SK-N-SH treated with all-trans-retinoic acid at 6 μM for 48 hours (cell line): Measurements from ENCODE around the gene SIM2.

Experiments used
- ATAC-seq: fragments of 200-7000 bp; cut with Tn5 transposase; 3 replicates; pipeline ENCODE4 v1.9.1; 2020; ENCODE audit warnings: mild to moderate bottlenecking, moderate library complexity
- ARNTL ChIP-seq: fragments of 450-650 bp; formaldehyde crosslinking; IDR thresholded peaks from 2 replicates; pipeline ENCODE4 v1.5.0; 2020; ENCODE audit warnings: low read depth, mild to moderate bottlenecking, moderate library complexity, borderline replicate concordance
- BACH2 ChIP-seq: fragments of 250-450 bp; sonication (Bioruptor Pico); IDR thresholded peaks from 2 replicates; pipeline ENCODE4 v1.9.0; 2021; ENCODE audit warnings: mild to moderate bottlenecking, borderline replicate concordance
- CSDC2 ChIP-seq: fragments of 250-450 bp; sonication (Bioruptor Pico); IDR thresholded peaks from 2 replicates; pipeline ENCODE4 v1.5.0; 2020; ENCODE audit warnings: mild to moderate bottlenecking, moderate library complexity
- GLIS3 ChIP-seq: fragments of 250-450 bp; sonication (Bioruptor Pico); IDR thresholded peaks from 2 replicates; pipeline ENCODE4 v1.5.0; 2020; ENCODE audit warnings: mild to moderate bottlenecking, moderate library complexity
- ISL1 ChIP-seq: fragments of 250-450 bp; sonication (Bioruptor Pico); IDR thresholded peaks from 2 replicates; pipeline ENCODE4 v2.1.2; 2022; ENCODE audit warnings: mild to moderate bottlenecking, moderate library complexity
- OSR1 ChIP-seq: fragments of 250-450 bp; sonication (Bioruptor Pico); IDR thresholded peaks from 2 replicates; pipeline ENCODE4 v1.8.0; 2022; ENCODE audit warnings: moderate library complexity, mild to moderate bottlenecking, inconsistent platforms
- PPARA ChIP-seq: fragments of 250-450 bp; sonication (Bioruptor Pico); IDR thresholded peaks from 2 replicates; pipeline ENCODE4 v1.5.0; 2020; ENCODE audit warnings: mild to moderate bottlenecking, borderline replicate concordance
- RARB ChIP-seq: fragments of 250-450 bp; sonication (Bioruptor Pico); IDR thresholded peaks from 2 replicates; pipeline ENCODE4 v1.8.0; 2021; ENCODE audit warnings: mild to moderate bottlenecking, moderate library complexity
- SNAI2 ChIP-seq: fragments of 250-450 bp; sonication (Bioruptor Pico); IDR thresholded peaks from 2 replicates; pipeline ENCODE4 v1.5.0; 2020; ENCODE audit warnings: mild to moderate bottlenecking, moderate library complexity
- TCF4 ChIP-seq: fragments of 250-450 bp; sonication (Bioruptor Pico); IDR thresholded peaks from 2 replicates; pipeline ENCODE4 v1.8.0; 2021; ENCODE audit warnings: mild to moderate bottlenecking, moderate library complexity, borderline replicate concordance
- TOX ChIP-seq: fragments of 250-450 bp; sonication (Bioruptor Pico); IDR thresholded peaks from 2 replicates; pipeline ENCODE4 v1.8.0; 2021; ENCODE audit warnings: mild to moderate bottlenecking, moderate library complexity, borderline replicate concordance
- ZFP3 ChIP-seq: fragments of 250-450 bp; sonication (Bioruptor Pico); IDR thresholded peaks from 2 replicates; pipeline ENCODE4 v1.5.0; 2020; ENCODE audit warnings: mild to moderate bottlenecking, moderate library complexity
- ZFP30 ChIP-seq: fragments of 450-650 bp; formaldehyde crosslinking; IDR thresholded peaks from 2 replicates; pipeline ENCODE4 v1.5.0; 2022; ENCODE audit warnings: mild to moderate bottlenecking, moderate library complexity
- ZNF70 ChIP-seq: fragments of 450-650 bp; formaldehyde crosslinking; IDR thresholded peaks from 2 replicates; pipeline ENCODE4 v1.5.0; 2020; ENCODE audit warnings: mild to moderate bottlenecking, moderate library complexity
- ZNF8 ChIP-seq: fragments of 450-650 bp; formaldehyde crosslinking; IDR thresholded peaks from 2 replicates; pipeline ENCODE4 v1.5.0; 2020; ENCODE audit warnings: mild to moderate bottlenecking, moderate library complexity
- TF ChIP-seq, protein P1 (sequence below): fragments of 250-450 bp; sonication (Bioruptor Pico); IDR thresholded peaks from 2 replicates; pipeline ENCODE4 v1.5.0; 2020; ENCODE audit warnings: mild to moderate bottlenecking, moderate library complexity
- TF ChIP-seq, protein P2 (sequence below): fragments of 250-450 bp; sonication (Bioruptor Pico); IDR thresholded peaks from 2 replicates; pipeline ENCODE4 v1.5.1; 2020; ENCODE audit warnings: low read depth, mild to moderate bottlenecking, moderate library complexity
- TF ChIP-seq, protein P3 (sequence below): fragments of 250-450 bp; sonication (Bioruptor Pico); IDR thresholded peaks from 2 replicates; pipeline ENCODE4 v1.8.0; 2020; ENCODE audit warnings: mild to moderate bottlenecking, moderate library complexity, borderline replicate concordance
- TF ChIP-seq, protein P4 (sequence below): fragments of 250-450 bp; sonication (Bioruptor Pico); IDR thresholded peaks from 2 replicates; pipeline ENCODE4 v1.5.1; 2021; ENCODE audit warnings: mild to moderate bottlenecking, moderate library complexity
- TF ChIP-seq, protein P5 (sequence below): fragments of 250-450 bp; sonication (Bioruptor Pico); IDR thresholded peaks from 2 replicates; pipeline ENCODE4 v1.8.0; 2021; ENCODE audit warnings: low read depth, mild to moderate bottlenecking, moderate library complexity, borderline replicate concordance

Gene SIM2

DNA sequence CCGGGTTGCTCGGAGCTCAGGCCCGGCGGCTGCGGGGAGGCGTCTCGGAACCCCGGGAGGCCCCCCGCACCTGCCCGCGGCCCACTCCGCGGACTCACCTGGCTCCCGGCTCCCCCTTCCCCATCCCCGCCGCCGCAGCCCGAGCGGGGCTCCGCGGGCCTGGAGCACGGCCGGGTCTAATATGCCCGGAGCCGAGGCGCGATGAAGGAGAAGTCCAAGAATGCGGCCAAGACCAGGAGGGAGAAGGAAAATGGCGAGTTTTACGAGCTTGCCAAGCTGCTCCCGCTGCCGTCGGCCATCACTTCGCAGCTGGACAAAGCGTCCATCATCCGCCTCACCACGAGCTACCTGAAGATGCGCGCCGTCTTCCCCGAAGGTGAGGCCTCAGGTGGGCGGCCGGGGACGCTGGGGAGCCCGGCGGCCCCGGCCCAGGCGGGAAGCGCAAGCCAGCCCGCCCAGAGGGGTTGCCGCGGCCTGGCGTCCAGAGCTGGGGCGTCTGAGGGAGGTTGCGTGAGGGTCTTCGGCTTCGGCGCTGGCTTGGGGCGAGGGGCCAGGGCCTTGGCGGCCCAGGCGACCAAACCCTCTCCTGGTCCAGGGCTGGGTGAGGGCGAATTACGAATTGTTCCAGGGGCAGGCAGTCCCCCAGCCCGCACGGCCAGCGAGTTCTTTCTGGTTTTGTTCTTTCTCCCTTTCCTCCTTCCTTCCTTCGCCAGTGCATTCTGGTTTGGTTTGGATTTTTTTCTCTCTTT is 805 bp downstream of the SIM2 start:
- ATAC-seq = no peak
- no peak for TF ChIP-seq ZNF70 (CRISPR knock-in tag)
- no peak for TF ChIP-seq ISL1 (CRISPR knock-in tag)
- TF ChIP-seq OSR1 = no peak
- TF ChIP-seq ZFP30 = no peak
- TF ChIP-seq, protein P1, sequence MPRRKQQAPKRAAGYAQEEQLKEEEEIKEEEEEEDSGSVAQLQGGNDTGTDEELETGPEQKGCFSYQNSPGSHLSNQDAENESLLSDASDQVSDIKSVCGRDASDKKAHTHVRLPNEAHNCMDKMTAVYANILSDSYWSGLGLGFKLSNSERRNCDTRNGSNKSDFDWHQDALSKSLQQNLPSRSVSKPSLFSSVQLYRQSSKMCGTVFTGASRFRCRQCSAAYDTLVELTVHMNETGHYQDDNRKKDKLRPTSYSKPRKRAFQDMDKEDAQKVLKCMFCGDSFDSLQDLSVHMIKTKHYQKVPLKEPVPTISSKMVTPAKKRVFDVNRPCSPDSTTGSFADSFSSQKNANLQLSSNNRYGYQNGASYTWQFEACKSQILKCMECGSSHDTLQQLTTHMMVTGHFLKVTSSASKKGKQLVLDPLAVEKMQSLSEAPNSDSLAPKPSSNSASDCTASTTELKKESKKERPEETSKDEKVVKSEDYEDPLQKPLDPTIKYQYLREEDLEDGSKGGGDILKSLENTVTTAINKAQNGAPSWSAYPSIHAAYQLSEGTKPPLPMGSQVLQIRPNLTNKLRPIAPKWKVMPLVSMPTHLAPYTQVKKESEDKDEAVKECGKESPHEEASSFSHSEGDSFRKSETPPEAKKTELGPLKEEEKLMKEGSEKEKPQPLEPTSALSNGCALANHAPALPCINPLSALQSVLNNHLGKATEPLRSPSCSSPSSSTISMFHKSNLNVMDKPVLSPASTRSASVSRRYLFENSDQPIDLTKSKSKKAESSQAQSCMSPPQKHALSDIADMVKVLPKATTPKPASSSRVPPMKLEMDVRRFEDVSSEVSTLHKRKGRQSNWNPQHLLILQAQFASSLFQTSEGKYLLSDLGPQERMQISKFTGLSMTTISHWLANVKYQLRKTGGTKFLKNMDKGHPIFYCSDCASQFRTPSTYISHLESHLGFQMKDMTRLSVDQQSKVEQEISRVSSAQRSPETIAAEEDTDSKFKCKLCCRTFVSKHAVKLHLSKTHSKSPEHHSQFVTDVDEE (CRISPR knock-in tag) = no peak
- TF ChIP-seq, protein P2, sequence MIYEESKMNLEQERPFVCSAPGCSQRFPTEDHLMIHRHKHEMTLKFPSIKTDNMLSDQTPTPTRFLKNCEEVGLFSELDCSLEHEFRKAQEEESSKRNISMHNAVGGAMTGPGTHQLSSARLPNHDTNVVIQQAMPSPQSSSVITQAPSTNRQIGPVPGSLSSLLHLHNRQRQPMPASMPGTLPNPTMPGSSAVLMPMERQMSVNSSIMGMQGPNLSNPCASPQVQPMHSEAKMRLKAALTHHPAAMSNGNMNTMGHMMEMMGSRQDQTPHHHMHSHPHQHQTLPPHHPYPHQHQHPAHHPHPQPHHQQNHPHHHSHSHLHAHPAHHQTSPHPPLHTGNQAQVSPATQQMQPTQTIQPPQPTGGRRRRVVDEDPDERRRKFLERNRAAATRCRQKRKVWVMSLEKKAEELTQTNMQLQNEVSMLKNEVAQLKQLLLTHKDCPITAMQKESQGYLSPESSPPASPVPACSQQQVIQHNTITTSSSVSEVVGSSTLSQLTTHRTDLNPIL = no peak
- TF ChIP-seq BACH2 (CRISPR knock-in tag) = no peak
- no peak for TF ChIP-seq ZNF8 (CRISPR knock-in tag)
- TF ChIP-seq, protein P3, sequence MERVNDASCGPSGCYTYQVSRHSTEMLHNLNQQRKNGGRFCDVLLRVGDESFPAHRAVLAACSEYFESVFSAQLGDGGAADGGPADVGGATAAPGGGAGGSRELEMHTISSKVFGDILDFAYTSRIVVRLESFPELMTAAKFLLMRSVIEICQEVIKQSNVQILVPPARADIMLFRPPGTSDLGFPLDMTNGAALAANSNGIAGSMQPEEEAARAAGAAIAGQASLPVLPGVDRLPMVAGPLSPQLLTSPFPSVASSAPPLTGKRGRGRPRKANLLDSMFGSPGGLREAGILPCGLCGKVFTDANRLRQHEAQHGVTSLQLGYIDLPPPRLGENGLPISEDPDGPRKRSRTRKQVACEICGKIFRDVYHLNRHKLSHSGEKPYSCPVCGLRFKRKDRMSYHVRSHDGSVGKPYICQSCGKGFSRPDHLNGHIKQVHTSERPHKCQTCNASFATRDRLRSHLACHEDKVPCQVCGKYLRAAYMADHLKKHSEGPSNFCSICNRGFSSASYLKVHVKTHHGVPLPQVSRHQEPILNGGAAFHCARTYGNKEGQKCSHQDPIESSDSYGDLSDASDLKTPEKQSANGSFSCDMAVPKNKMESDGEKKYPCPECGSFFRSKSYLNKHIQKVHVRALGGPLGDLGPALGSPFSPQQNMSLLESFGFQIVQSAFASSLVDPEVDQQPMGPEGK (CRISPR knock-in tag) = no peak

DNA sequence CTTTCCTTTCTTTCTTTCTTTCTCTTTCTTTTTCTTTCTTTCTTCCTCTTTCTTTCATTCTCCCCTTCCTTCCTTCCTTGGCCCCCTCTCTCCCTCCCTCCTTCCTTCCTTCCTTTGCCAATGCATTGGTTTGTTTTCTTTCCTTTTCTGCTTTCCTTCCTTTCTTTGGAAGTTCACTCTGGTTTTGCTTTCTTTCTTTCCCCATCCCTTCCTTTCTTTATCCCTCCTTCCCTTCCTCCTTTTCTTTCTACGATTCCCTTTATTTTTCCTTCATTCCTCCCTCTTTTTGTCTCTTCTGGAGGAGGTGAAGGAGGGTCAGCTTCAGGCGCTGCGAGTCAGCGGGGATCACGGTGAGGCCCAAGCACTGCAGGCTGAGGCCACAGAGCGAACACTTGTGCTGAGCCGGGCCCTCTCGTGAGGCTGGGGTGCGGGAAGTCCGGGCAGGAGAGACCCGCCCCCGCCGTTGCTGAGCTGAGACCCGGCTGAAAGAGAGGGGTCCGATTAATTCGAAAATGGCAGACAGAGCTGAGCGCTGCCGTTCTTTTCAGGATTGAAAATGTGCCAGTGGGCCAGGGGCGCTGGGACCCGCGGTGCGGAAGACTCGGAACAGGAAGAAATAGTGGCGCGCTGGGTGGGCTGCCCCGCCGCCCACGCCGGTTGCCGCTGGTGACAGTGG is 1.5 kb downstream of the SIM2 start:
- no peak for ATAC-seq
- TF ChIP-seq TCF4 (no peak), GLIS3 (no peak), SNAI2 (CRISPR knock-in tag) (no peak), PPARA (CRISPR knock-in tag) (no peak), RARB (no peak), ZNF8 (CRISPR knock-in tag) (no peak), CSDC2 (CRISPR knock-in tag) (no peak), ZFP30 (no peak), ZNF70 (CRISPR knock-in tag) (no peak), ZFP3 (CRISPR knock-in tag) (no peak), BACH2 (CRISPR knock-in tag) (no peak), ISL1 (CRISPR knock-in tag) (no peak), TOX (no peak), ARNTL (CRISPR knock-in tag) (no peak)
- TF ChIP-seq, protein P4, sequence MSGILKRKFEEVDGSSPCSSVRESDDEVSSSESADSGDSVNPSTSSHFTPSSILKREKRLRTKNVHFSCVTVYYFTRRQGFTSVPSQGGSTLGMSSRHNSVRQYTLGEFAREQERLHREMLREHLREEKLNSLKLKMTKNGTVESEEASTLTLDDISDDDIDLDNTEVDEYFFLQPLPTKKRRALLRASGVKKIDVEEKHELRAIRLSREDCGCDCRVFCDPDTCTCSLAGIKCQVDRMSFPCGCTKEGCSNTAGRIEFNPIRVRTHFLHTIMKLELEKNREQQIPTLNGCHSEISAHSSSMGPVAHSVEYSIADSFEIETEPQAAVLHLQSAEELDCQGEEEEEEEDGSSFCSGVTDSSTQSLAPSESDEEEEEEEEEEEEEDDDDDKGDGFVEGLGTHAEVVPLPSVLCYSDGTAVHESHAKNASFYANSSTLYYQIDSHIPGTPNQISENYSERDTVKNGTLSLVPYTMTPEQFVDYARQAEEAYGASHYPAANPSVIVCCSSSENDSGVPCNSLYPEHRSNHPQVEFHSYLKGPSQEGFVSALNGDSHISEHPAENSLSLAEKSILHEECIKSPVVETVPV (CRISPR knock-in tag) = no peak
- TF ChIP-seq, protein P1 (CRISPR knock-in tag) = no peak
- TF ChIP-seq, protein P5, sequence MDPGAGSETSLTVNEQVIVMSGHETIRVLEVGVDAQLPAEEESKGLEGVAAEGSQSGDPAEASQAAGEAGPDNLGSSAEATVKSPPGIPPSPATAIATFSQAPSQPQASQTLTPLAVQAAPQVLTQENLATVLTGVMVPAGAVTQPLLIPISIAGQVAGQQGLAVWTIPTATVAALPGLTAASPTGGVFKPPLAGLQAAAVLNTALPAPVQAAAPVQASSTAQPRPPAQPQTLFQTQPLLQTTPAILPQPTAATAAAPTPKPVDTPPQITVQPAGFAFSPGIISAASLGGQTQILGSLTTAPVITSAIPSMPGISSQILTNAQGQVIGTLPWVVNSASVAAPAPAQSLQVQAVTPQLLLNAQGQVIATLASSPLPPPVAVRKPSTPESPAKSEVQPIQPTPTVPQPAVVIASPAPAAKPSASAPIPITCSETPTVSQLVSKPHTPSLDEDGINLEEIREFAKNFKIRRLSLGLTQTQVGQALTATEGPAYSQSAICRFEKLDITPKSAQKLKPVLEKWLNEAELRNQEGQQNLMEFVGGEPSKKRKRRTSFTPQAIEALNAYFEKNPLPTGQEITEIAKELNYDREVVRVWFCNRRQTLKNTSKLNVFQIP (CRISPR knock-in tag) = no peak
- TF ChIP-seq, protein P2 = no peak
